Measurements from ENCODE around the gene TMEM40. TPM values are rescaled to one million over a fixed set of nuclear protein-coding genes. Genes with fewer than 3 reads are reported as not detected.

Gene TMEM40
- total RNA-seq, 1 donor = not detected

- peaks cover 14% of the 10 kb centered on the region for H3K4me1 ChIP-seq (ENCODE audit: insufficient read depth, low read length)
- no peaks in the 10 kb centered on the region for H3K9me3 ChIP-seq (ENCODE audit: low read depth, low read length)
- no peaks in the 10 kb centered on the region for H3K36me3 ChIP-seq (ENCODE audit: insufficient read depth, low read length)
- H3K4me3 ChIP-seq (ENCODE audit: insufficient read depth, low read length) = no peak overlapping the region
- TF ChIP-seq, protein P1, sequence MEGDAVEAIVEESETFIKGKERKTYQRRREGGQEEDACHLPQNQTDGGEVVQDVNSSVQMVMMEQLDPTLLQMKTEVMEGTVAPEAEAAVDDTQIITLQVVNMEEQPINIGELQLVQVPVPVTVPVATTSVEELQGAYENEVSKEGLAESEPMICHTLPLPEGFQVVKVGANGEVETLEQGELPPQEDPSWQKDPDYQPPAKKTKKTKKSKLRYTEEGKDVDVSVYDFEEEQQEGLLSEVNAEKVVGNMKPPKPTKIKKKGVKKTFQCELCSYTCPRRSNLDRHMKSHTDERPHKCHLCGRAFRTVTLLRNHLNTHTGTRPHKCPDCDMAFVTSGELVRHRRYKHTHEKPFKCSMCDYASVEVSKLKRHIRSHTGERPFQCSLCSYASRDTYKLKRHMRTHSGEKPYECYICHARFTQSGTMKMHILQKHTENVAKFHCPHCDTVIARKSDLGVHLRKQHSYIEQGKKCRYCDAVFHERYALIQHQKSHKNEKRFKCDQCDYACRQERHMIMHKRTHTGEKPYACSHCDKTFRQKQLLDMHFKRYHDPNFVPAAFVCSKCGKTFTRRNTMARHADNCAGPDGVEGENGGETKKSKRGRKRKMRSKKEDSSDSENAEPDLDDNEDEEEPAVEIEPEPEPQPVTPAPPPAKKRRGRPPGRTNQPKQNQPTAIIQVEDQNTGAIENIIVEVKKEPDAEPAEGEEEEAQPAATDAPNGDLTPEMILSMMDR (IDR thresholded peaks at IDR 0.05; ENCODE audit: extremely low read depth, low read depth, low read length) = no peak
- H4K20me1 ChIP-seq (ENCODE audit: insufficient read depth, low read length) = no peaks in the 10 kb centered on the region
- H3K27ac ChIP-seq (ENCODE audit: low read depth, low read length) = no peak overlapping the region
- H2AFZ ChIP-seq (ENCODE audit: low read length) = no peak overlapping the region
- no peak for DNase-seq (ENCODE audit: insufficient read length, low spot score, missing footprints)
- no peaks in the 10 kb centered on the region for H3K27me3 ChIP-seq (ENCODE audit: insufficient read depth, low read length)
- no peaks in the 10 kb centered on the region for H3K79me2 ChIP-seq (ENCODE audit: insufficient read depth, low read length)
- H3K4me2 ChIP-seq (ENCODE audit: insufficient read depth, low read length) = no peak overlapping the region
These were observed 73.0 kb downstream of the TMEM40 start for GRCh38 chr3:12686096-12686495.

Other genes starting within 250 kb of the TMEM40 start
- gene MKRN2OS, start 213.8 kb downstream of the TMEM40 start, total RNA-seq = not detected in 2 replicates
- gene MKRN2, start 202.2 kb downstream of the TMEM40 start, total RNA-seq = 36.8 and 40.9 TPM in 2 replicates
- gene RAF1, start 95.1 kb downstream of the TMEM40 start, total RNA-seq = 107 and 118 TPM in 2 replicates
- gene CAND2, start 37.4 kb upstream of the TMEM40 start, total RNA-seq = 1.2 and 1.4 TPM in 2 replicates
- gene RPL32, start 82.3 kb upstream of the TMEM40 start, total RNA-seq = 524 and 1,095 TPM in 2 replicates

Measured in osteoblast (primary cell).